Measurements from ENCODE around the gene SLC43A2.
A peak's percentile ranks its signal among the peaks of the same experiment; 100 is the strongest.

SLC43A2 gene

GRCh38 chr17:1562176-1562643 is 66.4 kb downstream of the SLC43A2 start:
- TF ChIP-seq CTCF (IDR thresholded peaks at IDR 0.05; ENCODE audit: extremely low read depth, missing control alignments): no peak
- no peak for DNase-seq (ENCODE audit: low spot score)

GRCh38 chr17:1561420-1562175 is 67.0 kb downstream of the SLC43A2 start:
- peak; percentile 63 for TF ChIP-seq CTCF (IDR thresholded peaks at IDR 0.05; ENCODE audit: extremely low read depth, missing control alignments)
- peak; percentile 68 for DNase-seq (ENCODE audit: low spot score)

- TF ChIP-seq CTCF (IDR thresholded peaks at IDR 0.05; ENCODE audit: extremely low read depth, missing control alignments): no peak
- no peak for DNase-seq (ENCODE audit: low spot score)
Observed at GRCh38 chr17:1560858-1561355, 67.7 kb downstream of the SLC43A2 start.

- no peak for DNase-seq (ENCODE audit: low spot score)
- no peak for TF ChIP-seq CTCF (IDR thresholded peaks at IDR 0.05; ENCODE audit: extremely low read depth, missing control alignments)
Observed at GRCh38 chr17:1560101-1560857, 68.4 kb downstream of the SLC43A2 start.

GRCh38 chr17:1559047-1560043 is 69.3 kb downstream of the SLC43A2 start:
- DNase-seq (ENCODE audit: low spot score): no peak
- no peak for TF ChIP-seq CTCF (IDR thresholded peaks at IDR 0.05; ENCODE audit: extremely low read depth, missing control alignments)

GRCh38 chr17:1558401-1558800 is 70.2 kb downstream of the SLC43A2 start:
- TF ChIP-seq CTCF (IDR thresholded peaks at IDR 0.05; ENCODE audit: extremely low read depth, missing control alignments): no peak
- no peak for DNase-seq (ENCODE audit: low spot score)

All from GM20000 (cell line).